Measurements from ENCODE around the gene KRTAP10-3. TPM values are rescaled to one million over a fixed set of nuclear protein-coding genes. Genes with fewer than 3 reads are reported as not detected.

The KRTAP10-3 gene
- total RNA-seq, 8 experiments from 2014 or later, result 0.23 to 1.1 (median 0.46) TPM; not detected in 3

DNA sequence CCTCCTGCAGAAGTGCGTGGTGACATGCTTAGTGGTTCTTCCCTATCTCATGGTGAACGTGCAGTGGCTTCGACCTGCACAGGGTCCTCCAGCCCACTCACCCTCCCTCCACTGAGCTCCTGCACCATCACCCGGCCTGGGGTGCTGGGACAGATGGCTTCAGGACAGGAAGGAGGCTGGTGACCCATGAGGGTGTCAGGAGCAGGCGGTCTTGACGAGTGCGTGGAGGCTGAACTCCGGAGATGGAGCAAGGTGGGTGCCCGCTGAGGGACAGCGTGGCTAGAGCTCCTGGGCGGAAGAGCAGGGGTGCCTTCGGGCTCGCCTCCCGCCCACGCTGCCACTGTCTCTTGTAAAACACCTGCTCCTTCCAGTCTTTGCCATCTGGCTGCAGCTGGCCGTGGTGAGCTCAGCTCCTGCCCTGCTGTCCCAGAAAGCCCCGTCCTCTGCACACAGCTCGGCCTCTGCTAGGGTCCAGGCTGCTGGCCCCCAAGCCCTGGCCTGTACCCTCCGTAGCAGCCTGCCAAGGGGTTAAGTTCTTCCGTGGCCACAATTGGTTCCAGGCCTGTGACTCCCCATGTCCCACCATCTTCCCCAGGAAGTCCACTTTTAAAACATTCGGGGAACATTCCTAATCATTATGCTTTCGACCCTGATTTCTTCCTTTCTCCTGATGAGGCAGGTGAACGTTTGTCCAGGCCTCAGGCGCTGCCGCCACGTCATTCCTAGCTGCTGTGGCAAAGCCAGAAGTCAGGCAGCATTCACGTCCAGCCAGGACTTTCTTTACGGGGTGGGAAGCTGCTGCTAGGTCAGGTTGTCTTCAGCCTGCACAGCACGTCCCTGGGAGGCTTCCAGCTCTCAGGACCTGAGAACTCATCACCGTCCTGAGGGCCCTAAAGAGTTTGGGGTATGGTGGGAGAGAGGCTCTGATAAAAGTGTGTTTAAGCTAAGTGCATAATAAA is 26.7 kb downstream of the KRTAP10-3 start:
- in situ Hi-C loops (cut with MboI; ENCODE audit: low pct_unique_long_range_greater_than_20kb in 2 of 9, low sequenced_read_pairs in 9 of 9, unreplicated experiment in 9 of 9), result no loop called here
- whole genome bisulfite sequencing, 10 experiments, result 32 to 94% (median 60%) methylated on average over 1 to 14 of the region's 30 CpGs; no CpG with 5 or more reads in 1 of the 10 experiments
- H3K4me1 ChIP-seq (replicated peaks in 1 of 2), result peaks cover 0 to 4% of the 10 kb centered on the region in 2 donors
- H3K4me3 ChIP-seq, result no peak overlapping the region
- no peak overlapping the region for H3K27ac ChIP-seq
- peak in 4 of 8 experiments; percentile 14 to 36 (median 16) for ATAC-seq (replicated peaks in 6 of 8)

GRCh38 chr21:44530903-44531605 is 27.5 kb downstream of the KRTAP10-3 start:
- in situ Hi-C loops (cut with MboI; ENCODE audit: low pct_unique_long_range_greater_than_20kb in 2 of 9, low sequenced_read_pairs in 9 of 9, unreplicated experiment in 9 of 9), result no loop called here

GRCh38 chr21:44530221-44530902 is 28.2 kb downstream of the KRTAP10-3 start:
- H3K27ac ChIP-seq, result no peak overlapping the region
- H3K4me1 ChIP-seq (replicated peaks in 1 of 2), result no peaks in the 10 kb centered on the region
- in situ Hi-C loops (cut with MboI; ENCODE audit: low pct_unique_long_range_greater_than_20kb in 2 of 9, low sequenced_read_pairs in 9 of 9, unreplicated experiment in 9 of 9), result no loop called here
- 0 to 100% (median 81%) methylated on average over 1 to 4 of the region's 7 CpGs for WGBS, 10 experiments
- ATAC-seq (replicated peaks in 6 of 8), result no peak
- no peak overlapping the region for H3K4me3 ChIP-seq

More at GRCh38 chr21:44530903-44531605, 27.5 kb downstream of the KRTAP10-3 start:
- whole genome bisulfite sequencing, 10 experiments, result 52 to 90% (median 66%) methylated on average over 2 to 17 of the region's 23 CpGs; no CpG with 5 or more reads in 4 of the 10 experiments
- Histone ChIP-seq H3K27ac (no peak overlapping the region), H3K4me1 (replicated peaks in 1 of 2) (peaks cover 0 to 3% of the 10 kb centered on the region in 2 donors), H3K4me3 (no peak overlapping the region)
- ATAC-seq (replicated peaks in 6 of 8), result no peak

DNA sequence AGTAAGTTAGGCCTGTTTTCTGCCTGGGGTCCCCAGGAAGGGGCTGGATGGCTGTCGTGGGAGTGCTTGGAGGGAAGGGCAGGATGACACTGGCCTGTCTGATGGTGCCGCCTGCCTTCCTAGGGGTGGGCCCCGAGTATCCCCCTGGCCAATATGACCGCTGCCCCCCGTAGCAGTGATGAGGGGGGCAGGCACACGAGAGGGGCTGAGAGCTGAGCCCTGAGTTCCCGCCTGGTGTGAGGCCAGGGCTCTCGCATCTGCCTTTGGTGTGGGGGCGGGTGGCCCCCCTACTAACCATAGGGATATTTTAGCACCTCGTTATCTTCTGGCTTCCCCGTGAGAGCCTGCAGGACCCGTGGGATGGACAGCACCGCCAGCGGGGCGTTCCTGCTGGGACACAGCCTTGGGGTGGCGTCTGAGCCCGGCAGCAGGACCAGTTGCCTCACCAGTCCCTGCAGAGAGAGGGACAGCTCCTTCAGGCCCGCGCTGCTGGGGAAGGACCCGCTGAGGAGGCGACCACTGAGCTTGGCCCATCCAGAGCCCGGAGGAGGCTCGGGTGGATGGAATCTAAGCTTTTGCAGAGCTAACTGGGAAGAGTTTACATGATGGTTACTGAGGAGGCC is 29.0 kb downstream of the KRTAP10-3 start:
- in situ Hi-C loops (cut with MboI; ENCODE audit: low pct_unique_long_range_greater_than_20kb in 2 of 9, low sequenced_read_pairs in 9 of 9, unreplicated experiment in 9 of 9), result no loop called here

DNA sequence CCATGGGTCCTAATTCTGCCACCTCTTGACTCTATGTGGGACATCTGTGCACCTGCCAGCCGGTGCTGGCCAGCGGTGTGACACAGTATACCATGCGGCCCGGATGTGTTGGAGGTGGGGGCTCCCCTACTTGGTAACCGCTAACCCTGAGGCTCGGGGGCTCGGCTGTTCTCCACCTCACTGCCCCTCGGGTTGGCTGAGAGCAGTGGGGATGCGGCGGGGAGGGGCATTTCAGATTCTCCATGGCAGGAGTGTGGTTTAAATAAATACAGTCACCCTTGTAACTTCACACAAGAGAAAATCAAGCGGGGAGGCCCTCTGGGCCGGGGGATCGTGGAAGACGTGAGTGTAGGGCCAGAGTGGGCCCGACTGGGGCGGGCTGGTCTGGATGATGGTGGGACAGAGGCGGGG is 29.6 kb downstream of the KRTAP10-3 start:
- in situ Hi-C loops (cut with MboI; ENCODE audit: low pct_unique_long_range_greater_than_20kb in 2 of 9, low sequenced_read_pairs in 9 of 9, unreplicated experiment in 9 of 9), result no loop called here
- Histone ChIP-seq H3K27ac (no peak overlapping the region), H3K4me3 (no peak overlapping the region), H3K4me1 (replicated peaks in 1 of 2) (no peaks in the 10 kb centered on the region)
- no peak for ATAC-seq (replicated peaks in 6 of 8)
- 0 to 100% (median 81%) methylated on average over 1 to 6 of the region's 17 CpGs; no CpG with 5 or more reads in 5 of the 10 experiments for WGBS, 10 experiments

More for the DNA sequence above, 29.0 kb downstream of the KRTAP10-3 start:
- no peak overlapping the region for H3K27ac ChIP-seq
- no peak for ATAC-seq (replicated peaks in 6 of 8)
- no peak overlapping the region for H3K4me3 ChIP-seq
- no peaks in the 10 kb centered on the region for H3K4me1 ChIP-seq (replicated peaks in 1 of 2)
- 10 to 94% (median 82%) methylated on average over 1 to 6 of the region's 23 CpGs; no CpG with 5 or more reads in 6 of the 10 experiments for WGBS, 10 experiments

GRCh38 chr21:44528634-44528995 is 30.0 kb downstream of the KRTAP10-3 start:
- 17 to 100% (median 84%) methylated on average over 1 to 6 of the region's 10 CpGs; no CpG with 5 or more reads in 3 of the 10 experiments for WGBS, 10 experiments
- in situ Hi-C loops (cut with MboI; ENCODE audit: low pct_unique_long_range_greater_than_20kb in 2 of 9, low sequenced_read_pairs in 9 of 9, unreplicated experiment in 9 of 9), result no loop called here

GRCh38 chr21:44527983-44528633 is 30.5 kb downstream of the KRTAP10-3 start:
- no peak for ATAC-seq (replicated peaks in 6 of 8)
- H3K4me3 ChIP-seq, result no peak overlapping the region
- in situ Hi-C loops (cut with MboI; ENCODE audit: low pct_unique_long_range_greater_than_20kb in 2 of 9, low sequenced_read_pairs in 9 of 9, unreplicated experiment in 9 of 9), result no loop called here

More at GRCh38 chr21:44528634-44528995, 30.0 kb downstream of the KRTAP10-3 start:
- no peak overlapping the region for H3K27ac ChIP-seq
- no peaks in the 10 kb centered on the region for H3K4me1 ChIP-seq (replicated peaks in 1 of 2)
- ATAC-seq (replicated peaks in 6 of 8), result no peak
- no peak overlapping the region for H3K4me3 ChIP-seq

GRCh38 chr21:44527156-44527982 is 31.2 kb downstream of the KRTAP10-3 start:
- in situ Hi-C loops (cut with MboI; ENCODE audit: low pct_unique_long_range_greater_than_20kb in 2 of 9, low sequenced_read_pairs in 9 of 9, unreplicated experiment in 9 of 9), result no loop called here
- no peak overlapping the region for H3K27ac ChIP-seq
- H3K4me1 ChIP-seq (replicated peaks in 1 of 2), result no peaks in the 10 kb centered on the region
- WGBS, 10 experiments, result 23 to 95% (median 73%) methylated on average over 2 to 17 of the region's 37 CpGs; no CpG with 5 or more reads in 2 of the 10 experiments
- no peak for ATAC-seq (replicated peaks in 6 of 8)
- H3K4me3 ChIP-seq, result no peak overlapping the region

More at GRCh38 chr21:44527983-44528633, 30.5 kb downstream of the KRTAP10-3 start:
- Histone ChIP-seq H3K27ac (no peak overlapping the region), H3K4me1 (replicated peaks in 1 of 2) (no peaks in the 10 kb centered on the region)
- WGBS, 10 experiments, result 0 to 100% (median 92%) methylated on average over 2 to 7 of the region's 18 CpGs; no CpG with 5 or more reads in 5 of the 10 experiments

DNA sequence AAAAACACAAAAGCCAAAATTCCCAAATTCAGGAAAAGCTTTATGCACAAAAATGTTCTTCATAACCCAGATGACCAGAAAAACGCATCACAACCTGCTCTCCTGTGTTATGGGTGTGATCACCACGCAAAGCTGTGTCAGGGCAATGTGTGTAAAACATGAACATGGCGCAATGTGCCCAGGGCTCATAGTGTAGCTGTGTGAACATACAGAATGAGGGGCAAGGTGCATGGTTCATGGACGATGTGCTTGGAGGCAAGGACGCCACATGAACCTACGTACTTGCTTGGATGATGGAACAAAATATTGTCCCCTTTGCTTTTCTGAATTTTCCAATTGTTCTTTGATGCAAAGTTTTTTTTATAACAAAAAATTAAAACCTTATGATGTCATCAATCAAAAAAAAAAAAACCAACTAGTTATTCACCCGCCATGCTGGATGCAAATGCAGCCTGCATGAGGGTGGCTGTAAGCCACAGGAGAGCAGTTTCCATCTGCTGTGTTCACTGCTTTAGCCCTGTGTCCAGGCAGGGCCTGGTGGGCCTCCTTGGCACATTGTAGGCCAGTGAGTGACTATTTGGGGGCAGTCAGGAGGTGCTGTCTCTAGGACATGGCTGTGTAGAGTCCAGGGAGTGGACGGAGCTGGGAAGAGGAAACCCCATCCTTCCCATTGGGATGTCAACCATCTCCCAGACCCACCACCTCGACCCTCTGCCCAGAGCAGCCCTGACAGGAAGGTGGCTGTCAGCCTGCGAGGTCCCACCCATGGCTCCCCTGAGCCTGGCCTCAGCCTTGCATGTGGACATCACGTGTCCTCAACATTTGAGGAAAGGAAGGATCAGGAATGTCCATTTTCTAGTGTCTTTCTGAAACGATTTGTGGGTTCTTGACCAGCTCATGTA is 32.2 kb downstream of the KRTAP10-3 start:
- 36 to 94% (median 79%) methylated on average over 1 to 9 of the region's 12 CpGs; no CpG with 5 or more reads in 1 of the 10 experiments for WGBS, 10 experiments
- Histone ChIP-seq H3K4me3 (no peak overlapping the region), H3K27ac (no peak overlapping the region), H3K4me1 (replicated peaks in 1 of 2) (no peaks in the 10 kb centered on the region)
- no peak for ATAC-seq (replicated peaks in 6 of 8)
- in situ Hi-C loops (cut with MboI; ENCODE audit: low pct_unique_long_range_greater_than_20kb in 2 of 9, low sequenced_read_pairs in 9 of 9, unreplicated experiment in 9 of 9), result no loop called here

GRCh38 chr21:44525391-44526095 is 33.1 kb downstream of the KRTAP10-3 start:
- no peaks in the 10 kb centered on the region for H3K4me1 ChIP-seq (replicated peaks in 1 of 2)
- in situ Hi-C loops (cut with MboI; ENCODE audit: low pct_unique_long_range_greater_than_20kb in 2 of 9, low sequenced_read_pairs in 9 of 9, unreplicated experiment in 9 of 9), result no loop called here
- 31 to 95% (median 81%) methylated on average over 4 to 14 of the region's 20 CpGs; no CpG with 5 or more reads in 4 of the 10 experiments for WGBS, 10 experiments
- no peak for ATAC-seq (replicated peaks in 6 of 8)
- no peak overlapping the region for H3K4me3 ChIP-seq
- no peak overlapping the region for H3K27ac ChIP-seq

Measured in motor neuron (in vitro differentiated cells).